ENCODE data around the gene LAX1. TPM values are rescaled to one million over a fixed set of nuclear protein-coding genes. Genes with fewer than 3 reads are reported as not detected.

The LAX1 gene
- total RNA-seq, 4 donors from 2014 or later: 1.2 to 5.4 TPM; not detected in 2

- intact Hi-C loops (cut with DNase I; ENCODE audit: low total_unique reads): no loop called here
- Histone ChIP-seq H3K36me3 (peaks cover 0 to 36% (median 17%) of the 10 kb centered on the region in 4 donors), H3K27me3 (no peaks in the 10 kb centered on the region), H3K27ac (no peak overlapping the region), H3K9me3 (no peaks in the 10 kb centered on the region), H3K4me3 (no peak overlapping the region), H3K4me1 (no peaks in the 10 kb centered on the region)
- 93 to 100% methylated on average over 2 of the region's 2 CpGs for WGBS, 2 donors (ENCODE audit: low coverage in 1 of 2)
- in situ Hi-C loops (cut with MboI; ENCODE audit: low pct_ligation_motif_present in 1 of 4, low pct_unique_long_range_greater_than_20kb in 1 of 4, low sequenced_read_pairs in 3 of 4): no loop called here
- DNase-seq: no peak
- TF ChIP-seq CTCF (IDR thresholded peaks at IDR 0.05) (no peak), EP300 (IDR thresholded peaks at IDR 0.05; ENCODE audit: low read depth) (no peak), POLR2AphosphoS5 (IDR thresholded peaks at IDR 0.05) (no peak), POLR2A (IDR thresholded peaks at IDR 0.05) (no peak)
Observed at GRCh38 chr1:203813581-203814341, 48.8 kb downstream of the LAX1 start.

GRCh38 chr1:203818399-203818798, 53.4 kb downstream of the LAX1 start:
- Histone ChIP-seq H3K36me3 (peaks cover 0 to 66% (median 28%) of the 10 kb centered on the region in 4 donors), H3K27ac (no peak overlapping the region), H3K27me3 (no peaks in the 10 kb centered on the region), H3K9me3 (no peaks in the 10 kb centered on the region), H3K4me3 (no peak overlapping the region), H3K4me1 (no peaks in the 10 kb centered on the region)
- no peak for TF ChIP-seq POLR2AphosphoS5 (IDR thresholded peaks at IDR 0.05)
- no peak for TF ChIP-seq EP300 (IDR thresholded peaks at IDR 0.05; ENCODE audit: low read depth)
- TF ChIP-seq POLR2A (IDR thresholded peaks at IDR 0.05): no peak
- TF ChIP-seq CTCF (IDR thresholded peaks at IDR 0.05): no peak
- in situ Hi-C loops (cut with MboI; ENCODE audit: low pct_ligation_motif_present in 1 of 4, low pct_unique_long_range_greater_than_20kb in 1 of 4, low sequenced_read_pairs in 3 of 4): no loop called here
- 88 to 95% methylated on average over 6 of the region's 6 CpGs for WGBS, 2 donors (ENCODE audit: low coverage in 1 of 2)
- intact Hi-C loops (cut with DNase I; ENCODE audit: low total_unique reads): no loop called here
- peak; percentile 24 for DNase-seq

GRCh38 chr1:203823306-203823705, 58.3 kb downstream of the LAX1 start:
- no peak for DNase-seq
- H3K4me3 ChIP-seq: no peak overlapping the region
- H3K9me3 ChIP-seq: no peaks in the 10 kb centered on the region
- peaks cover 0 to 50% (median 22%) of the 10 kb centered on the region in 4 donors for H3K36me3 ChIP-seq
- TF ChIP-seq CTCF (IDR thresholded peaks at IDR 0.05): no peak
- TF ChIP-seq EP300 (IDR thresholded peaks at IDR 0.05; ENCODE audit: low read depth): no peak
- TF ChIP-seq POLR2A (IDR thresholded peaks at IDR 0.05): no peak
- no peak for TF ChIP-seq POLR2AphosphoS5 (IDR thresholded peaks at IDR 0.05)
- WGBS, 2 donors (ENCODE audit: low coverage in 1 of 2): 76% methylated on average over 1 of the region's 1 CpG; no CpG with 5 or more reads in 1 of the 2 donors
- intact Hi-C loops (cut with DNase I; ENCODE audit: low total_unique reads) (no loop called here), in situ Hi-C loops (cut with MboI; ENCODE audit: low pct_ligation_motif_present in 1 of 4, low pct_unique_long_range_greater_than_20kb in 1 of 4, low sequenced_read_pairs in 3 of 4) (no loop called here)
- peaks cover 0 to 4% (median 0%) of the 10 kb centered on the region in 4 donors for H3K4me1 ChIP-seq
- H3K27ac ChIP-seq: no peak overlapping the region
- H3K27me3 ChIP-seq: no peaks in the 10 kb centered on the region

Small RNAs within 50 kb of the gene (small RNA-seq; reads per million reads assigned to genes)
- gene SNORA77: 190 to 424 (median 287) reads per million in 4 donors
- 0 to 6.7 (median 1.4) reads per million in 4 donors for gene ZC3H11A

Other genes with a start within 250 kb of the LAX1 start
- gene ATP2B4, start 138.4 kb upstream of the LAX1 start, total RNA-seq: 100 to 1,000 TPM in 1 of 4 donors, 10 to 100 TPM in 3; 58.4 to 146 (median 79.6) TPM
- 10 to 100 TPM; 12.7 to 29.7 (median 23.6) TPM for gene ZBED6, start 30.4 kb downstream of the LAX1 start, total RNA-seq
- 100 to 1,000 TPM in 2 of 4 donors, 10 to 100 TPM in 2; 38.5 to 120 (median 99.0) TPM for gene ZC3H11A, start 30.4 kb downstream of the LAX1 start, total RNA-seq
- 10 to 100 TPM in 2 of 4 donors, 1 to 10 TPM in 1, not detected in 1; 3.0 to 30.2 (median 24.0) TPM for gene SNRPE, start 96.4 kb downstream of the LAX1 start, total RNA-seq